Fibroblast of lung (primary cell): Measurements from ENCODE around the gene AOC3. TPM values are rescaled to one million over a fixed set of nuclear protein-coding genes. Genes with fewer than 3 reads are reported as not detected.
A peak's percentile ranks its signal among the peaks of the same experiment; 100 is the strongest.

ENCODE experiments used
- DNase-seq, 2 donors: peaks; one replicate each; pipeline versions ENCODE4 v3.0.0 to v3.0.0-alpha.2; 2010; ENCODE audit warnings: low read depth in 2 of 2
- H2AFZ ChIP-seq: 2 replicates; pipeline ENCODE4 v1.5.1; 2012; ENCODE audit warnings: low read length, control low read depth, inconsistent platforms
- H3K27ac ChIP-seq: 2 replicates; pipeline ENCODE4 v1.5.1; 2011; ENCODE audit warnings: low read length, control low read depth; ENCODE audit not compliant: insufficient read depth
- H3K27me3 ChIP-seq: 2 replicates; pipeline ENCODE4 v1.5.1; 2011; ENCODE audit warnings: mild to moderate bottlenecking, low read length; ENCODE audit not compliant: control insufficient read depth, insufficient read depth
- H3K36me3 ChIP-seq: 2 replicates; pipeline ENCODE4 v1.5.1; 2011; ENCODE audit warnings: low read length; ENCODE audit not compliant: control insufficient read depth, insufficient read depth
- H3K4me1 ChIP-seq: 2 replicates; pipeline ENCODE4 v1.5.1; 2011; ENCODE audit warnings: low read length; ENCODE audit not compliant: control insufficient read depth, insufficient read depth; ENCODE audit errors: extremely low read depth
- H3K4me2 ChIP-seq: 2 replicates; pipeline ENCODE4 v1.5.1; 2011; ENCODE audit warnings: low read length, control low read depth; ENCODE audit not compliant: insufficient read depth; ENCODE audit errors: extremely low read depth
- H3K4me3 ChIP-seq, 4 experiments: fragments of 200-600 bp in 1 of 4; sonication (generic) in 1 of 4; replicated peaks in 1 of 4; 2 replicates each; pipeline ENCODE4 v1.5.1; 2011 to 2016; ENCODE audit warnings: low read length in 4 of 4, low read depth in 3 of 4, mild to moderate bottlenecking in 3 of 4, control low read depth in 2 of 4, inconsistent platforms in 1 of 4, mixed read lengths in 1 of 4; ENCODE audit not compliant: insufficient read depth in 1 of 4; ENCODE audit errors: control extremely low read depth in 1 of 4
- H3K79me2 ChIP-seq: 2 replicates; pipeline ENCODE4 v1.5.1; 2012; ENCODE audit warnings: mild to moderate bottlenecking, low read length, inconsistent platforms; ENCODE audit not compliant: control insufficient read depth, insufficient read depth
- H3K9ac ChIP-seq: 2 replicates; pipeline ENCODE4 v1.5.1; 2011; ENCODE audit warnings: mild to moderate bottlenecking, low read length, control low read depth; ENCODE audit not compliant: insufficient read depth
- H3K9me3 ChIP-seq: 2 replicates; pipeline ENCODE4 v1.5.1; 2012; ENCODE audit warnings: low read depth, low read length; ENCODE audit not compliant: control insufficient read depth, insufficient read depth
- H4K20me1 ChIP-seq: 2 replicates; pipeline ENCODE4 v1.5.1; 2011; ENCODE audit warnings: low read length; ENCODE audit not compliant: control insufficient read depth, insufficient read depth; ENCODE audit errors: extremely low read depth
- EZH2 ChIP-seq: IDR thresholded peaks from 2 replicates; pipeline ENCODE4 v1.5.1; 2012; ENCODE audit warnings: low read length, control low read depth, mild to moderate bottlenecking; ENCODE audit errors: missing control alignments
- polyA plus RNA-seq, 2 donors: library from polyadenylated mRNA; depleted of rRNA in 1 of 2; stranded (reverse) in 1 of 2; unstranded in 1 of 2; fragments of >200 nt; gene quantifications; 2 replicates each; pipeline ENCODE4 v1.2.1, GENCODE V29; 2011 to 2012; ENCODE audit warnings: missing spikeins in 1 of 2
- total RNA-seq: library from RNA; depleted of rRNA; stranded (reverse); fragments of >200 nt; gene quantifications from 2 replicates; pipeline ENCODE4 v1.2.1, GENCODE V29; 2014
- TF ChIP-seq, protein P1 (sequence below), 2 donors: IDR thresholded peaks in 1 of 2; conservative IDR thresholded peaks in 1 of 2; 1 replicate in 1 of 2; 2 replicates in 1 of 2; pipeline ENCODE4 v1.5.1; 2011 to 2012; ENCODE audit warnings: low read length in 2 of 2, control low read depth in 1 of 2, inconsistent platforms in 1 of 2, low read depth in 1 of 2, mild to moderate bottlenecking in 1 of 2

The AOC3 gene
- total and polyA plus RNA-seq, 2 donors (not counting 1 experiment from before 2014, with no cell fraction given): 0.17 to 3.5 TPM

DNA sequence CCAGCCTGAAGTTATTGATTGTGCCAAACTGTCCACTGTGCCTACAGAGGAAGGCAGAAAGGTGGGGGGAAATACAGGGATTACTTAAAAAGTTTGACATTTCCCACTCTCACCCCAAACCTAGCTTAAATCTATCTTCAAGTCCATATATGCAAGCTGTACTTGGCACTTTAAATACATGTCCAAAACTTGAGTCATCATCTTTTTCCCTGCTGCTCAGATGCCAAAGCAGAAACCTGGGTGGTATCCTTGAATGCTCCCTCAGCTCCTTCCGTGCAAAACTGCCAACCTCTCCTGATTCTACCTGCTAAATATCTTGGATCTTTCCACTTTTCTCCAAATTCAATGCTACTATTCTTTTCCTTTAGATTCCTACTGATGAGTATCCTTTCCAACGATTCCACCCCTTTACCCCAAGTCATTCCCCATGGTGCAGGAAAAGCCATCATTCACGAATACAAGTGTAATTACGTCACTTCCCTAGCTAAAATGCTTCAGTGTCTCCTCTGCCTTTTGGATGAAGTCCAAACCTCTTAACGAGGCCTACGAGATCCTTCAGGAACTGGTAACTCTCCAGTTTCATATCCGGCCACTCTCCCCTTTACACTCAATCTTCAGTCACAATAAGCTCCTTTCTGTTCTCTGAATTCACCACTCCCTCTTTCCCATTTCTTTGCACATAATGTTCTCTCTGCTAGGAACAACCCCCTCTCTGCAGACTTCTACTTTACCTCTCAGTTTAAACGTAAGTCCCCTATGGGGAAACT lies 36.2 kb upstream of the AOC3 start:
- H4K20me1 ChIP-seq: no peaks in the 10 kb centered on the region
- TF ChIP-seq EZH2: no peak
- TF ChIP-seq, protein P1, sequence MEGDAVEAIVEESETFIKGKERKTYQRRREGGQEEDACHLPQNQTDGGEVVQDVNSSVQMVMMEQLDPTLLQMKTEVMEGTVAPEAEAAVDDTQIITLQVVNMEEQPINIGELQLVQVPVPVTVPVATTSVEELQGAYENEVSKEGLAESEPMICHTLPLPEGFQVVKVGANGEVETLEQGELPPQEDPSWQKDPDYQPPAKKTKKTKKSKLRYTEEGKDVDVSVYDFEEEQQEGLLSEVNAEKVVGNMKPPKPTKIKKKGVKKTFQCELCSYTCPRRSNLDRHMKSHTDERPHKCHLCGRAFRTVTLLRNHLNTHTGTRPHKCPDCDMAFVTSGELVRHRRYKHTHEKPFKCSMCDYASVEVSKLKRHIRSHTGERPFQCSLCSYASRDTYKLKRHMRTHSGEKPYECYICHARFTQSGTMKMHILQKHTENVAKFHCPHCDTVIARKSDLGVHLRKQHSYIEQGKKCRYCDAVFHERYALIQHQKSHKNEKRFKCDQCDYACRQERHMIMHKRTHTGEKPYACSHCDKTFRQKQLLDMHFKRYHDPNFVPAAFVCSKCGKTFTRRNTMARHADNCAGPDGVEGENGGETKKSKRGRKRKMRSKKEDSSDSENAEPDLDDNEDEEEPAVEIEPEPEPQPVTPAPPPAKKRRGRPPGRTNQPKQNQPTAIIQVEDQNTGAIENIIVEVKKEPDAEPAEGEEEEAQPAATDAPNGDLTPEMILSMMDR (conservative IDR thresholded peaks at IDR 0.05 in 1 of 2, IDR thresholded peaks at IDR 0.05 in 1 of 2; ENCODE audit: low read depth in 1 of 2, low read length in 2 of 2): no peak
- H3K9me3 ChIP-seq: no peaks in the 10 kb centered on the region
- H3K4me2 ChIP-seq: no peak overlapping the region
- H3K36me3 ChIP-seq: peaks cover 16% of the 10 kb centered on the region
- no peak overlapping the region for H3K9ac ChIP-seq
- no peaks in the 10 kb centered on the region for H3K4me1 ChIP-seq
- DNase-seq: peak; percentile 83 to 98
- H3K27ac ChIP-seq: no peak overlapping the region
- no peaks in the 10 kb centered on the region for H3K79me2 ChIP-seq
- no peaks in the 10 kb centered on the region for H3K27me3 ChIP-seq
- no peak overlapping the region for H2AFZ ChIP-seq
- H3K4me3 ChIP-seq: no peak overlapping the region

DNA sequence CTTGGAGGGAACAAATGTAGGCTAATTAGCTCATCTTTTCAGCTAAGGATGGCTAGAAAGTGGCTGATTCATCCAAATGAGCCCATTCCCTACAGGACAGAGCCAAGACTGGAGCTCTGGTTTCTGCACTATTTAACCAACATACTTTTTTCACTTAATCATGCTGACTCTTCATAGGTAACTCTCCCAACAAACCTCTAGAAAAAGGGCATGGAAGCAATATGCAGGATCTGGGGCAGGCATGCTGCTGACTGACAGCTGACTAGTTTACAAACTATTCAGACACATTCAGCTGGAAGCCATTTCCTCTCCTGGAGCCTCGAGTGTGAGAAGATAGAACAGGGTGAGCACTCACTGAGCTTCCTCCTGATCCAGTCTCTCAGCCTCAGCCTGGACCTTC lies 33.1 kb upstream of the AOC3 start:
- no peak for TF ChIP-seq EZH2
- TF ChIP-seq, protein P1 (conservative IDR thresholded peaks at IDR 0.05 in 1 of 2, IDR thresholded peaks at IDR 0.05 in 1 of 2; ENCODE audit: low read depth in 1 of 2, low read length in 2 of 2): no peak
- Histone ChIP-seq H4K20me1 (no peaks in the 10 kb centered on the region), H3K27me3 (no peaks in the 10 kb centered on the region), H3K79me2 (peaks cover 7% of the 10 kb centered on the region), H3K9me3 (no peaks in the 10 kb centered on the region), H3K4me1 (no peaks in the 10 kb centered on the region), H3K36me3 (peaks cover 16% of the 10 kb centered on the region), H3K27ac (peak overlapping the region; percentile 49), H3K4me3 (no peak overlapping the region), H3K4me2 (no peak overlapping the region), H3K9ac (no peak overlapping the region), H2AFZ (no peak overlapping the region)
- peak in 1 of 2 donors; percentile 83 for DNase-seq

DNA sequence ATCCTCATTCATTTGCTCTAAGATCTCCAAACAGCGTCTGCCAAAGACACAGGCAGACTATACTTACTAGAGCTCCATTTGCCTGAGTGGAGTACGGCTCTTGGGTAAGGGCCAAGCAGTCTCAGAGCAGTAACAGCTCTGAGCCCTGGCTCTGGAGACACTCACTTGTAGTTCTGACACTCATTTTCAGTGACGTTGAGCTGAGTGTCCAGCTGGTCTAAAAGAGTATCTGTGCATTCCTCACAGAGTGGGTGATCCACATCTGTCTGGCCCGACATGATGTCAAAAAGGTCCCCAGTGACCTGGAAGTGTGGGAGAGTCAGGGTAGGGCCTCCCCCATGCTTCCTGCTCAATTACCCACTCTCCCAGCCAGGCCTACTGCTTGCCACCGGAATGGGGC lies 32.6 kb upstream of the AOC3 start:
- TF ChIP-seq, protein P1 (conservative IDR thresholded peaks at IDR 0.05 in 1 of 2, IDR thresholded peaks at IDR 0.05 in 1 of 2; ENCODE audit: low read depth in 1 of 2, low read length in 2 of 2): no peak
- TF ChIP-seq EZH2: no peak
- no peaks in the 10 kb centered on the region for H4K20me1 ChIP-seq
- peaks cover 16% of the 10 kb centered on the region for H3K36me3 ChIP-seq
- peak overlapping the region; percentile 49 for H3K27ac ChIP-seq
- H3K9me3 ChIP-seq: no peaks in the 10 kb centered on the region
- no peak overlapping the region for H3K4me3 ChIP-seq
- no peak overlapping the region for H3K4me2 ChIP-seq
- H3K27me3 ChIP-seq: no peaks in the 10 kb centered on the region
- no peak overlapping the region for H2AFZ ChIP-seq
- H3K79me2 ChIP-seq: peaks cover 9% of the 10 kb centered on the region
- DNase-seq: peak in 1 of 2 donors; percentile 48
- no peaks in the 10 kb centered on the region for H3K4me1 ChIP-seq
- no peak overlapping the region for H3K9ac ChIP-seq
